Measurements from ENCODE around the gene ASB15. TPM values are rescaled to one million over a fixed set of nuclear protein-coding genes. Genes with fewer than 3 reads are reported as not detected.

The ASB15 gene
- total RNA-seq, 4 donors from 2014 or later, result not detected

- no peak for DNase-seq (ENCODE audit: low spot score in 2 of 2)
- H3K27ac ChIP-seq, result no peak overlapping the region
- no peaks in the 10 kb centered on the region for H3K36me3 ChIP-seq
- no peak for TF ChIP-seq POLR2A (IDR thresholded peaks at IDR 0.05)
- TF ChIP-seq CTCF (IDR thresholded peaks at IDR 0.05), result no peak
- TF ChIP-seq EP300 (IDR thresholded peaks at IDR 0.05), result no peak
- peaks cover 0 to 16% (median 0%) of the 10 kb centered on the region in 4 donors for H3K4me1 ChIP-seq
- H3K4me3 ChIP-seq, result no peak overlapping the region
- H3K27me3 ChIP-seq, result no peaks in the 10 kb centered on the region
- H3K9me3 ChIP-seq, result no peaks in the 10 kb centered on the region
- WGBS, 2 donors, result 74 to 76% methylated on average over 5 of the region's 5 CpGs
Measured at GRCh38 chr7:123641901-123642300, 40.3 kb downstream of the ASB15 start.

GRCh38 chr7:123643495-123644441 is 42.1 kb downstream of the ASB15 start:
- Histone ChIP-seq H3K36me3 (no peaks in the 10 kb centered on the region), H3K9me3 (no peaks in the 10 kb centered on the region), H3K27me3 (no peaks in the 10 kb centered on the region), H3K4me3 (peak overlapping the region in 1 of 4 donors; percentile 23), H3K4me1 (peaks cover 0 to 16% (median 0%) of the 10 kb centered on the region in 4 donors), H3K27ac (peak overlapping the region in 3 of 4 donors; percentile 12 to 46 (median 13))
- TF ChIP-seq CTCF (IDR thresholded peaks at IDR 0.05) (no peak), EP300 (IDR thresholded peaks at IDR 0.05) (no peak), POLR2A (IDR thresholded peaks at IDR 0.05) (no peak)
- WGBS, 2 donors, result 21% methylated on average over 6 of the region's 6 CpGs
- no peak for DNase-seq (ENCODE audit: low spot score in 2 of 2)

DNA sequence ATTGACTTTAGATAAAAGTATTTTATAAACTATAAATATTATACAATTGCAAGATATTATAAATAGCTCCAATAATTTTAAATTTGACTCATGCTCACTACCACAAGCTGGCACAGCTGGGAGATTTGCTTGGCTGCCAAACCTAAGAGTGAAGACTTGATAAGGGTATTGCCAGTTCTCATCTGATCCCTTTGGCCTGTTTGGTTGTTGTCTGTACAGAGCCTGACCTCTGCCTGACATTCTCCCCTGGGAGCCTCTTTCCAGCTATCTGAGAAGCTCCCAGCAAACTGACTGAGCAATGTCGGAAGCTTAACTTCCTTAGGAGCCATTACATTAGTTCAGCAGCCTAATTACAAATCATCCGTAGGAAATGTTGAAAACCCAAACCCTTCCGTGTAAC is 43.9 kb downstream of the ASB15 start:
- H3K9me3 ChIP-seq, result no peaks in the 10 kb centered on the region
- no peak overlapping the region for H3K27ac ChIP-seq
- WGBS, 2 donors, result 61 to 62% methylated on average over 3 of the region's 3 CpGs
- peaks cover 0 to 16% (median 0%) of the 10 kb centered on the region in 4 donors for H3K4me1 ChIP-seq
- H3K36me3 ChIP-seq, result no peaks in the 10 kb centered on the region
- H3K4me3 ChIP-seq, result no peak overlapping the region
- H3K27me3 ChIP-seq, result no peaks in the 10 kb centered on the region
- no peak for DNase-seq (ENCODE audit: low spot score in 2 of 2)
- no peak for TF ChIP-seq POLR2A (IDR thresholded peaks at IDR 0.05)
- no peak for TF ChIP-seq EP300 (IDR thresholded peaks at IDR 0.05)
- no peak for TF ChIP-seq CTCF (IDR thresholded peaks at IDR 0.05)

DNA sequence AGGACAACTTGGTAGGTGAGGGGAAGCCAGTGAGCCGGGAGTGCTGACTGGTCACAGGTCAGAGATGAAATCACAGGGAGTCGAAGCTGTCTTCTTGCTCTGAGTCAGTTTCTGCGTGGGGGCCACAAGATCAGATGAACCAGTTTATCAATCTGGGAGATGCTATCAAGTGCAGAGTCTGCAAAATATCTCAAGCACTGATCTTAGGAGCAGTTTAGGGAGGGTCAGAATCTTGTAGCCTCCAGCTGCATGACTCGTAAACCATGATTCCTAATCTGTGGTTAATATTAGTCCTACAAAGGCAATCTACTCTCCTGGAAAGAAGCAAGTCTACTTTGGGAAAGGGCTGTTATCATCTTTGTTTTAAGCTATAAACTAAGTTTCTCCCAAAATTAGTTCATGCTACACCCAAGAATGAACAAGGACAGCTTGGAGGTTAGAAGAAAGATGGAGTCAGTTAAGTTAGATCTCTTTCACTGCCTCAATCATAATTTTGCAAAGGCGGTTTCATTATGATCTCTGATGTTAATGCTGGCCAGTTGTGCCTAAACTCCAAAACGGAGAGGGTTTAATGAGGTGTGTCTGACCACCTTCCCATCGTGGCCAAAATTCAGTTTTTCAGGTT is 45.6 kb downstream of the ASB15 start:
- H3K4me1 ChIP-seq, result peaks cover 0 to 16% (median 0%) of the 10 kb centered on the region in 4 donors
- no peaks in the 10 kb centered on the region for H3K9me3 ChIP-seq
- no peak overlapping the region for H3K4me3 ChIP-seq
- no peak for TF ChIP-seq POLR2A (IDR thresholded peaks at IDR 0.05)
- TF ChIP-seq CTCF (IDR thresholded peaks at IDR 0.05), result no peak
- no peak for TF ChIP-seq EP300 (IDR thresholded peaks at IDR 0.05)
- no peak for DNase-seq (ENCODE audit: low spot score in 2 of 2)
- no peaks in the 10 kb centered on the region for H3K36me3 ChIP-seq
- 88 to 91% methylated on average over 7 of the region's 7 CpGs for WGBS, 2 donors
- H3K27ac ChIP-seq, result no peak overlapping the region
- no peaks in the 10 kb centered on the region for H3K27me3 ChIP-seq

- TF ChIP-seq CTCF (IDR thresholded peaks at IDR 0.05), result no peak
- TF ChIP-seq EP300 (IDR thresholded peaks at IDR 0.05), result no peak
- TF ChIP-seq POLR2A (IDR thresholded peaks at IDR 0.05), result no peak
- 80 to 84% methylated on average over 2 of the region's 2 CpGs for WGBS, 2 donors
- no peak for DNase-seq (ENCODE audit: low spot score in 2 of 2)
- Histone ChIP-seq H3K9me3 (no peaks in the 10 kb centered on the region), H3K4me3 (no peak overlapping the region), H3K36me3 (no peaks in the 10 kb centered on the region), H3K27ac (no peak overlapping the region), H3K4me1 (no peaks in the 10 kb centered on the region), H3K27me3 (no peaks in the 10 kb centered on the region)
Measured at GRCh38 chr7:123649964-123650363, 48.3 kb downstream of the ASB15 start.
